Right ventricle myocardium superior (tissue), 1 donor: ENCODE data around the gene SLC8A3. TPM values are rescaled to one million over a fixed set of nuclear protein-coding genes. Genes with fewer than 3 reads are reported as not detected.

Source experiments
- ATAC-seq: fragments of 200-7000 bp; cut with Tn5 transposase; one replicate; pipeline ENCODE4 v1.9.1; 2020; ENCODE audit warnings: mild to moderate bottlenecking; ENCODE audit not compliant: poor library complexity
- DNase-seq: peaks from one replicate; pipeline ENCODE4 v3.0.0-alpha.2; 2020
- intact Hi-C: fragments of 100-400 bp; cut with DNase I; formaldehyde crosslinking; loops from one replicate; pipeline ENCODE4 v1.11.2; 2022
- total RNA-seq: library from RNA; stranded (reverse); fragmentation: NEBNext Ultra II Directional; extraction: Animal tissue kit (Norgen Biotek cat#: 25700); gene quantifications from one replicate; pipeline ENCODE4 v1.2.1, GENCODE V29; 2021
- donor health status: DM: no; HTN: yes; CAD: no; lungs with severe emphysema.

SLC8A3 gene
- total RNA-seq, 1 donor from 2014 or later = 0.16 TPM

DNA sequence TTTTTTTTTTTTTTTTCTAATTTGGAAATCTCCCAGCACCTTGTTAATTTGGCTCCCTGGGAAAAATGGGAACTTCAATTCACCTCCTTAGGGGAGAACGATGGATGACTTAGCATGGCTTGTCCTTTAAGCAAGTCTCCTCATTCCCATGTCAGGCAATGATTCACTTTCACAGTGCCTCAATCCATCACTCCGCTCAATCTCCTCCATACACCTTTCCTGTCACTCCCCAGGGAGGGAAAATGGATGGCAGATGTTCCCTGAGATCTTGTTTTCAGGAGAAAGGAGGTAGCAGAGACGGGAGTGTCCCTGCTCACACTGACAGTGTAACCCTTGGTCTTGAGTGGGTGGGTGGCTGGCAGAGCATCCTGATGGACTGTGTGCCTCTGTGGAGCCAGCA is 51.0 kb downstream of the SLC8A3 start:
- no peak for ATAC-seq
- intact Hi-C loops = no loop called here
- no peak for DNase-seq

DNA sequence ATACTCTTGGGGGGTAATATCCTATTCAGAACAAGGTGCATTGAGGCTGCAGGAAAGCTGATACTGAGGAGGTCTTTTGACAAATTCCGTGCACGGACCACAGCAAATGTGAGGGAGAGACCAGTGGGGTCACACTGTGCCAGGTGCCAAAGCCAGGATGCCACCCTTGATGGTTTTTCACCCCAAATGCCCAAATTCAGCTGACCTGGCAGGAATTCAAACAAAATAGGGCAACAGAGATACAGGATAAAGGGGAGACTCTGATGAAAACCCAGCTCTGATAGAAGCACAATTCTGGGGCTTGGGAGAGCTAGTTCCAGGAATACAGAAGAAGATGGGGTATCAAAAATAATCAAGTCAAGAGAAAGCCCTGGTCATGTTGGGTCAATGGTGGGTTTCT is 55.3 kb downstream of the SLC8A3 start:
- DNase-seq (no peak), ATAC-seq (no peak)
- intact Hi-C loops = no loop called here

DNA sequence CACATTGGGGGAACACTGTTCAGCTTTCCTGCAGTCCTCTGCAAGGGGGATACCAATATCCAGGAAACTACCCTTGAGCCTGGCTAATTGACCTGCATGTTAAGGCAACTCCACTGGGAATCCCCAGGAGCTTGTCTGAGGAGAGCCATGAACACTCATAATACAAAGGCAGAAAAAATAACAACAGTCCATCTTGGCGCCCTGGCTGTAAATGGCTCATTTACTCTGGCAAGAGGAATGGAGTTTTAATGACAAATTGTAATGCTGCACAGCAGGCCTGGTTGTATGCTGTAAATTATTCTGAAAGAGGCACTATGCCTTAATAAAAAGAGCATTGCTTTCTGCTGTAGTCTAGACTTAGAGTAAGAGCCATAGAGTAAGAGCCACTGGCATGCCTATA is 58.3 kb downstream of the SLC8A3 start:
- DNase-seq (no peak), ATAC-seq (no peak)
- intact Hi-C loops = no loop called here

DNA sequence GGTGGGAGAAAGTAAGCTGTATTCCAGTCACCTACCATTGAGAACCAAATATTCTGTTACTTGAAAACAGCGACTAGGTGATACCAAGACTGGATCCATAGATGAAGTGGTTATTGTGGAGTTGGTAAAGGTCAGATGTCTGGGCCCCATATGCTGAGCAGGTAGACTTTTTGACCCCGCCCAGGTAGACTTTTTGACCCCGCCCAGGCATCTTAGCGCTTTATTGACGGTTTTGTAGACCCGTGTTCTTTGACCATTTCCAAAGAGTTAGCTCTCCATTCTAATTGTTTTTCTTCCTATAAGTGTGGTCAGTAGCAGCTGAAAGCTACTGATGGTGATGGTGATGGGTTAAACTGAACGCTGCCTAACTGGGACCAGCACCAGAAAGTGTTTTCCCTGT is 61.6 kb downstream of the SLC8A3 start:
- DNase-seq (no peak), ATAC-seq (no peak)
- intact Hi-C loops = no loop called here

DNA sequence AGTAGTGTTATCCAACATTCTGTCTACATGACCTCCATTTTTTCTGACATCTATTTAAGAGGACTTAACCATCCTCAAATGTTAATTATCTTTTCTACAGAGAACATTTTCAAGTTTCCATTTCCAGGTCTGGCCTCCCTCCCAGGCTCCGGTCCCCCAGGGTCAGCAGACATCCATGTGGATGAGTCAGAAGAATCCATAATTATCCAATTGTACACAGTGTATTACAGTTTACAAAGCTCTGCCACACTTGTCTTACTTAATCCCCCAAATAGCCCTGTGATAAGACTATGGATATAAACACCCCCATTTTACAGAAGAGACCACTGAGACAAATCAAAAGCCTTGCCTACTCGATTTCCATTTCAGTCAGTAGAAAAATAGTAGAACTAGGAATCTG is 65.0 kb downstream of the SLC8A3 start:
- intact Hi-C loops = no loop called here
- no peak for DNase-seq
- ATAC-seq = no peak

DNA sequence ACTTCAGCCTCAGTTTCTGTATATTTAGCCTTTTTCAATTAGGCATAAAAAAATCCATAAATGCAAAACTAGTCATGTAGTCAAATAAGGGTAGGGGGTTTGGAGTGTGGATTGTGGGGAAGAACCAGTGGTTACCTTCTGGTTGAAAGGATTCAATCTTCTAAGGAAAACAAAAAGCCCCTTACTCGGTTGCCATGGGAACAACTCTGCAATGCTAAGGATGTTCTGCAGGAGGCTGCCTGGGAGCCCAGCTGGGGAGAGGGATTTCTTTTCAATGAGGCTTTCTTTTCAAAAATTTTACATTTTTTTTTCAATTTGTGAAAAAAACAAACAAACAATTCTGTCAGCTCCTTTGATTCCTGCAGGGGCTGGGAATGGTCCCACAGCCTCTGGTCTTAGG is 67.2 kb downstream of the SLC8A3 start:
- DNase-seq = no peak
- intact Hi-C loops = no loop called here
- ATAC-seq = no peak

DNA sequence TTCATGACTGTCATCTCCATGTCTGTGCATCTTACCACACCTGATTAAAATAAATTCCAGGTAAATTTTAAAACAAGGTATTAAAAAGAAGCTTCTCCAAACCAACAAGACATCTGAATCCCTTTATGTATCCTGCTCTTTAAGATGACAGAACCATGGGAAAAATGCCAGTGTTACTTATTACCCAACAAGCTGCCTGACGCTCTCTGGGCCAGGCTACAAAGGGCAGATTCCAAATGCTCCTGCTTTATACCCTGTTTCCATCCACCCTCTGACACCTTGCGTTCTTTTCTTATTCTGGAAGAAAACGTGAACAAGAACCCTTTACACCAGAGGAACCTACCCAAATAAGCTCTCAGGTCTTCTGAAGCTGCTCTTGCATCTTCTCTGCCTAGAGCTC is 70.7 kb downstream of the SLC8A3 start:
- ATAC-seq (no peak), DNase-seq (no peak)
- intact Hi-C loops = no loop called here

DNA sequence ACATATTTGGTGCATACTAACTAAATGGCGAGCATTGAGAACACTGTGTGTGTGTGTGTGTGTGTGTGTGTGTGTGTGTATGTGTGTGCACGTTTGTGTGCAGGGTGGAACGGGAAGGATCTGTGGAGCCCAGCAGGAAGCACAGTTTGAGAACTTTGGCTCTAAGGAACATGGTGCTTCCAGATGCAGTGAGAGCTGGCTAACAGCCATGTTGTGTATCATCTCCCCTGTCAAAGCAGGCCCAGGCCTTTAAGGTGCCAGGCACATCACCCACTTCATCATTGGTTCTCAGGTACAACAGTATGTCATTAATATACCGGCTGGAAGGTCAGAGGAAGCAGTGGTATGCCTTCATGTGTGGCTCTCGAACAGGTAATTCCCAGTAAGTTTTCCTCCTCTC is 72.5 kb downstream of the SLC8A3 start:
- intact Hi-C loops = no loop called here
- DNase-seq (no peak), ATAC-seq (no peak)

DNA sequence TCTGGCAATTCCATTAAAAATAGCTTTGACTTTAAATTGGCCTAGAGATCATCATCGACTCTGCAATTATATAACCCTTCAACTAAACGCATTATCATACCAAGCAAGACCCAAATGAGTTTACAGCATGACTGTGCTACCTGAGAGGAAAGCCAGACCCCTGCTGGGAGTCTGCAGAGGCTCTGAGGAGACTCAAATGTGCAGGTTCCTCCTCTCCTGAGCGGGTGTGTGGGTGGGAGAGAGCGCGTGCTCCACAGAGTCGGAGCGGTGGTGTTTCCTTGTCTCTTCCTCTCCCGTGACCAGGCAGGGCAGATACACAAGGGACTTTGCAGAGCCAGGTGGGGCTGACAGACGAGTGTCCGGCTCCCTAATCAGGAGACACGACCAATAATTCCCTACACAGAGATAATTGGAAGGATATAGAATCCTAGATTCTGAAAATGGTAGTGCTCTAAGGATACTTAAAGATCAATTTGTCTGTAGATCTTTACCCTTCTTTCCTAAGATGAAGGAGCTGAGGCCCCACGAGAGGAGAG is 74.1 kb downstream of the SLC8A3 start:
- intact Hi-C loops = no loop called here
- ATAC-seq = no peak
- no peak for DNase-seq

DNA sequence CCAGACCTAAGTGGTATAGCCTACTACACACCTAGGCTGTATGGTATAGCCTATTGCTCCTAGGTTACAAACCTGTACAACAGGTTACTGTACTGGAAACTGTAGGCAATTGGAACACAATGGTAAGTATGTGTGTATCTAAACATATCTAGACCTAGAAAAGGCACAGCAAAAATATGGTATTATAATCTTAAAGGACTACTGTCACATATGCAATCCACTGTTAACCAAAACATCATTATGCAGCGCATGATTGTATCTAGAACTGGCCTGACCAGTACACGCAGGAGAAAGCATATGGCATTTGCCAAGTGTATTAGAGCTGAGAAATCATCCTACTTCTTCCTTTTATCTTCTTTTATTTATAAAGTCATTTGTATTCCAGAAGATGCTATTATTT is 75.5 kb downstream of the SLC8A3 start:
- DNase-seq = no peak
- intact Hi-C loops = no loop called here
- ATAC-seq = no peak

DNA sequence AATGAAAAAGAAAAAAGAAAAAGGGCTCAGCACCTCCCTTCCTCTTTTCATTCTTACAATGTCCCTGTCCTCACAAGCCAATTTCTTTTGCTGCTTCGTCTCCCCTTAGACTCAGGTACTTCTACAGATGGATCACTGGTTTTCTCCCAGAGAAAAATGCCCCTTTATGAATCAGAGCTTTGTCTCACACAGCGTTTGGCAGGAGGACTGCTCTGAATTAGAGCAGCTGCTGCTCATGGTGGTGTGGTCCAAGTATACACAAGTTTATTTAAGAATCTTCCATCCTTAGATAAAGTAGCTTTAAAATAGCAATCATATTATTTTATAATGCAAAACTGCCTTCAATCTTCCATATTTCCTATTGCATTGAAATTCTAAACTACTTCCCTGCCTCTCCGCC is 80.3 kb downstream of the SLC8A3 start:
- ATAC-seq = no peak
- no peak for DNase-seq
- intact Hi-C loops = no loop called here

DNA sequence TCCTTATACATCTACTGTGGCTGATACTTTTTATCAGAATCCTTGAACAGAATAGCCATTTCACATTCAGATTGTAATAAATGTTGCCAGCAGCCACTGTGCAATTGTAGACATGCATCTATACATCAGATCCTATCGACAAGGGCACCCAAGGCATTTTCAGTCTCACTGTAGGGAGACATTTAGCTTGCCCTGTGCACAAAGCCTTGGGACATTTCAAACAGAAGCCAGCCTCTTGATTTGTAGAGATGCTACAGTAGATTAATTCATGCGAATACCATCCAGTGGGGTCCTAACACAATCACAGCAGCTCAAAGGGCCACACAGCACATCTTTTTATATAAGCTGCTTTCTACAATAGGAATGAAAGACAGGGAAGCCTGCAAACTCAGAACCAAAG is 81.4 kb downstream of the SLC8A3 start:
- ATAC-seq (no peak), DNase-seq (no peak)
- intact Hi-C loops = no loop called here

DNA sequence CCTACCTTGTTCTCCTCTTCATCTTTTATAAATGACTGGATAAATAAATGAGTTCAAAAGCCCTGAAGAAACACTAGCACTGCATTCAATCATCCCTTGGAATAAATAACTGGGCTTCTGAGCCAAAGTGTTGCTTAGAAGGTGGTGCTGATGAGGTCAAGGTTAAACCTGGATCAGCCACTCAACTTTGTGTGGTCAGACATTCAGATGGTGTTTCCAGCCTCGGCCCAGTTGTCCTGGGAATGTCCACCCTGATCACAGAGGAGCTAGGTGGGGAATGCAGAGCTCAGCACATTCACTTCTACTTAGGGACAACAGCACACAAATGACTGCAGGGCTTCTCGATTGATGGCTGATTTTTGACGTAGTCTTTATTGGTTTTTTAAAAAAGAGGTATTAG is 88.7 kb downstream of the SLC8A3 start:
- no peak for DNase-seq
- intact Hi-C loops = no loop called here
- no peak for ATAC-seq

DNA sequence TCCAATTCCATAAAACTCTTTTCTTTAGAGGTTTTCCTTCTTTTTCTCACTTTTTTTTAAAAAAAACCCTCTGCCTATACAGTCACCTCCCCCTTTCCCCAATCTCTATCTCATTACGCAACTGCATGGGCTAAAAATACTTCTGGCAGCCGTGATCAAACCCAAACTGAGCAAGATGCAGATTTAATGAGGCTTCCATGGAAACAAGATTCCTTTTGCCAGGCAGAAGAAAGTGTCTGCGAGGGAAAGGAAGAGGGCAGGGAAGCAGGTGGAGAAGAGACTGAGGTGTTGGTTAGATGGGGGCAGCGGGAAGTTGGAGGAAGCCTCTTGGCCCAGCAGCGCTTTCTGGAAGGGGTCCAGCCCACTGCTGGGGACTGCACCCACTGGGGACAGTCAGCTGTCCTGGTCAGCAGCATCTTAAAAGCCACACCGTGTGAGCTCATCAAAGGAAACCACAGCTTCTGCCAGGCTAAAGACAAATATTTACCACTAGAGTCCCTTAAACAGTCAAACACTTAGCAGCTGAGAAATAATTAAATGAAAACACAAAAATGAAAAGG is 90.4 kb downstream of the SLC8A3 start:
- intact Hi-C loops = no loop called here
- peak; percentile 41 for ATAC-seq
- no peak for DNase-seq

DNA sequence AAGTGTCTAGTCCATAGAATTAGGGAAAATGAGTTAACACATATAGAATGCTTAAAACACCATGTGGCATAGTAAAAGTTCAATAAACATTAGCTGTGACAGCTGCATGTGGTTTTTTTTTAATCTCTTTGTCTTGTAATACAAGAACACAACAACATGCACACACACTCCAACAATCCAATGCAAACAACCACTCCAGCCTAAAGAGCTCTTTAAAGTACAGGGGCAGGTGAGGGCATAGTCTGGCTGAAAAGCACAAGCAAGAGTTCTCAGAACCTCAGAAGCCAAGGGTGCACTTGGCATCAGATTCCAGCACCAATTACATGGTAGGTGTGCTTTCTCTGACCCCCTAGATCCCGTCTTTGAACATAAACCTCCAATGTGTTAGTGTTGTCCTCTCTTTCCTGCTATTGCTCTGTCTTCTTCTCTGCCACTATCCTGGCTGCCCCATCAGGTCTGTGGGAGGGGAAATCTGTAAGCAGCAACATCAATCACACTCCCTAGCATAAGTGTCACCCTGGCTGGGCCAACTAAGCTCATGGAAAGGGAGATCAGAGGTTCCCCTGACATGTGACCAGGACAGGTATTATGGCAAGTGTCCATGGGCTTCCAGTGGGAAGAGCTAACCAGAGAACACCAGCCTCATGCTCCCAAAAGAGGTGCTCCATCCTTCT is 91.0 kb downstream of the SLC8A3 start:
- intact Hi-C loops = no loop called here
- ATAC-seq (peak; percentile 49), DNase-seq (no peak)

DNA sequence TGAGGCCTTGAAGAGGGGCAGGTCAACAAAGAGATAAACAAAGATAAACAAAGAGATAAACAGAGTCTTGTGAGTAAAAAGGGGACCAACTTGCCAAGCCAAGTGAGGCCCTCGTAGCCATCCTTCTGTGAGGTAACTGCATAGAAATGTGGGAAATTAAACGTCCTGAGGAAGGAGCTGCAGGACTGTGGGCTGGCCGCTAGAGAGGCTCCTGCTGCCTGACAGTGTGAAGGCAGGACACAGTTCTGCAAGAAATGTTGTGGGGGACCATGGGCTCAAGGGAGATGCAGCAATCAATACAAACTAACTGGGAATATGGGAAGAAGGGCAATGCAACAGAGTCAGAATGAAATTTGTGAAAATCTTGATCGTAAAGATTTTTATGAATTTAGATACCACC is 91.9 kb downstream of the SLC8A3 start:
- intact Hi-C loops = no loop called here
- no peak for ATAC-seq

DNA sequence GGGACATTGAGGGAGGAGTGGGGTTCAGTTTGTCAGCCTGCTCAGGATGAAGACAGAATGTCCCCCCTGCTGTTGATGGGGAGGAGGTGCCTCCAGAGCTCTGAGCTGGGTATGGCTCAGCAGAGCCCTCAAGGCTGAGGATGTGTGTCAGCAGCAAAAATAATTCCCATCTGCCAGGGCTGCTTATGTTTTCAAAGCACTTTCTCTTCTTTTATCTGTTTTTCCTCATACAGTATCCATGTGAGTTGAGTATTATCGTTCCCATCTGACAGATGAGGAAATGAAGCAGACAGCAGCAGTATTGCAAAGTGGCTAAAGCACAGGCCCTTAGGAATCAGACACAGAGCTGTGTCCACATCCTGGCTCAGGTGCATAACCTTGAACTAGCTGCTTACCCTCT is 94.1 kb downstream of the SLC8A3 start:
- intact Hi-C loops = no loop called here
- DNase-seq (no peak), ATAC-seq (no peak)

More for the DNA sequence above, 91.9 kb downstream of the SLC8A3 start:
- DNase-seq = no peak

DNA sequence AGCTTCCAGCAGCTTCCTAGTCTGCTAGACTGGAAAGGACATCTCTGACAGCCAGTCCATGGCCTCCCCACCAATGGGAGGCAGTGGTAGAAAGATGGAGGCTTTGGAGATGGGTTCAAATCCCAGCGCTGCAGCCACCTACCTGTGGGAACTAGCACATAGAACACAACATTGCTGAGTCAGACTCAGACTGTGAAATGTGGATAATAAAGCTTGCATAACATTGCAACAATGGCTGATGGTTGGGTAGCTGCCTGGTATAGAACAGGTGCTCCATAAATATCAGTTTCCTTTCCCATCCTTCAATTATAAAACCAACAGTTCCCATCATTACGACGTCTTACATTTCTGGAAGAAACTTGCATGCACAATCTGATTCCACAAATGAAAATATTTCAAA is 94.6 kb downstream of the SLC8A3 start:
- DNase-seq (no peak), ATAC-seq (no peak)
- intact Hi-C loops = no loop called here

DNA sequence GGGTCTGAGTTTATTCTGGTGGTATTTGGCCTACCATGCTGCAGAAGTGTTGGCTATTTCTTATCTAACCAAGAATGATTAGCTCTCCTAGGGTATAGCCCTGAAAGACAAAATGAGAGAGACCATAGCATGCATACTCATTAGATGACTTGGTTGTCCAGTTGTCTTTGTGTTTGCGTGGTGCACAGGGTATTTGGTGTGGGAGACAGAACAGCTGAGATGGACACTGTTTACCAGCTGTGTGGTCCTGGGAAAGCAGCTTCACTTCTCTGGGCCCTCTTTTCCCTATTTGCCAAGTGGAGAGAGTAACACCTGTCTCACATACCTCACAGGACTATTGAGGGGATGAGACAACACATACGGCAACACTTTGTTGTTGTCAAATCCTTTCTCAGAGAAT is 95.6 kb downstream of the SLC8A3 start:
- no peak for ATAC-seq
- no peak for DNase-seq
- intact Hi-C loops = no loop called here

DNA sequence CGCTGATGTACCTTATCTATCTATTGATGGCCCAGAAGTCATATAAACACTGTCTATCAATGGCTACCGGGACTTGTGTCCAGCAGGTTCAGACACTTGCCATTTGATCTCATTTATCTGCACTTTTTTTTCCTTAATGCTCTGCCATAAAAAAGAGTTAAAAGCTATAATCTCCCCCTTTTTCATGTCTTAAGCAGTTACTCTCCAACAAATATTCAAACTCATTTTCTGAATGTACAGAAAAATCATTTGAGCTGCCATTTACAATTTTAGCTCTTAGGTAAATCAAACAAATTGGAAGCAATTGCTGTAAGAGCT is 101.4 kb downstream of the SLC8A3 start:
- ATAC-seq (no peak), DNase-seq (no peak)
- intact Hi-C loops = no loop called here
